ENCODE data around the gene TMEM176B. TPM values are rescaled to one million over a fixed set of nuclear protein-coding genes. Genes with fewer than 3 reads are reported as not detected.

Gene TMEM176B
- total and polyA plus RNA-seq, 2 of the 13 experiments (the other 11 are each of a cell fraction or from before 2014, with no cell fraction given): not detected

GRCh38 chr7:150828384-150828783 lies 28.2 kb upstream of the TMEM176B start:
- Histone ChIP-seq H3K79me2 (ENCODE audit: insufficient read depth, low read length) (no peaks in the 10 kb centered on the region), H3K27ac (ENCODE audit: extremely low read length, insufficient read depth, low read length) (no peak overlapping the region), H3K4me3 (replicated peaks in 1 of 3; ENCODE audit: insufficient read depth in 1 of 3, low read depth in 2 of 3, low read length in 3 of 3) (no peak overlapping the region), H3K9ac (ENCODE audit: insufficient read depth, low read depth, low read length) (no peak overlapping the region), H3K27me3 (ENCODE audit: control insufficient read depth in 1 of 2, insufficient read depth in 2 of 2, low read length in 2 of 2) (peaks cover 0 to 9% of the 10 kb centered on the region in 2 experiments; a peak in 1 of 5 replicates), H3K9me3 (ENCODE audit: low read length) (no peaks in the 10 kb centered on the region), H3K4me1 (ENCODE audit: insufficient read depth, low read length) (peaks cover 7% of the 10 kb centered on the region; the same call in 1 of the 2 replicates), H3K4me2 (ENCODE audit: low read depth, low read length) (no peak overlapping the region), H3K36me3 (replicated peaks in 1 of 2; ENCODE audit: control insufficient read depth in 1 of 2, insufficient read depth in 2 of 2, low read length in 2 of 2) (no peaks in the 10 kb centered on the region), H4K20me1 (ENCODE audit: insufficient read depth, low read length) (no peaks in the 10 kb centered on the region), H2AFZ (ENCODE audit: low read length) (no peak overlapping the region)
- 0% methylated on average over 2 of the region's 2 CpGs for WGBS (ENCODE audit: low lambda C conversion rate)
- no peak for DNase-seq (ENCODE audit: low spot score)
- intact Hi-C loops (cut with micrococcal nuclease; ENCODE audit: unreplicated experiment) (no loop called here), in situ Hi-C loops (cut with HindIII; ENCODE audit: extremely low pct_ligation_motif_present, low pct_unique_long_range_greater_than_20kb) (no loop called here)
- no peak for ATAC-seq
- FAIRE-seq: no peak
- BruUV-seq (replicated peaks): no TSS peak
- ChIA-PET POLR2A (no interaction called here), CTCF (ENCODE audit: low intra/inter-chr PET ratio, low total read pairs) (no interaction called here)
- TF ChIP-seq HDAC6 (IDR thresholded peaks at IDR 0.05; ENCODE audit: low read depth, low read length) (no peak), ZNF280B (CRISPR knock-in tag; IDR thresholded peaks at IDR 0.05; ENCODE audit: borderline replicate concordance) (no peak), ATM (IDR thresholded peaks at IDR 0.05; ENCODE audit: borderline replicate concordance) (no peak), SNAI1 (CRISPR knock-in tag; IDR thresholded peaks at IDR 0.05; ENCODE audit: borderline replicate concordance) (no peak), ZNF326 (CRISPR knock-in tag; IDR thresholded peaks at IDR 0.05; ENCODE audit: borderline replicate concordance) (no peak), KLF15 (CRISPR knock-in tag; IDR thresholded peaks at IDR 0.05; ENCODE audit: borderline replicate concordance) (no peak), ZNF331 (CRISPR knock-in tag; IDR thresholded peaks at IDR 0.05) (no peak), TAF1 (CRISPR knock-in tag; IDR thresholded peaks at IDR 0.05) (no peak)
